B cell (primary cell): ENCODE measurements around the gene CABLES1. TPM values are rescaled to one million over a fixed set of nuclear protein-coding genes. Genes with fewer than 3 reads are reported as not detected.

ENCODE experiments used
- ATAC-seq: fragments of 200-7000 bp; cut with Tn5 transposase; one replicate; pipeline ENCODE4 v1.10.0; 2021; ENCODE audit warnings: low read depth, mild to moderate bottlenecking, moderate number of reproducible peaks, moderate library complexity
- CTCF ChIA-PET: fragments of 350-600 bp; sonication (Branson Sonifier 250); formaldehyde crosslinking; loops from one replicate; lab custom pipeline; 2021; ENCODE audit warnings: antibody characterized with exemption, inconsistent platforms; lab: Charles Lee
- POLR2A ChIA-PET: fragments of 350-600 bp; sonication (Branson Sonifier 250); formaldehyde crosslinking; loops from one replicate; lab custom pipeline; 2021; ENCODE audit warnings: antibody characterized with exemption; lab: Charles Lee
- DNase-seq: peaks from one replicate; pipeline ENCODE4 v3.0.0; 2013
- H2AFZ ChIP-seq: 2 replicates; pipeline ENCODE4 v1.6.1; 2012; ENCODE audit warnings: mild to moderate bottlenecking, low read depth, low read length; ENCODE audit not compliant: insufficient read depth, poor library complexity, severe bottlenecking
- H3K27ac ChIP-seq, 2 donors: 1 replicate in 1 of 2; 2 replicates in 1 of 2; pipeline ENCODE4 v1.5.1; 2012 to 2013; ENCODE audit warnings: low read length in 2 of 2, mild to moderate bottlenecking in 2 of 2, moderate library complexity in 1 of 2
- H3K27me3 ChIP-seq, 4 experiments: fragments of 200-600 bp in 1 of 4; sonication (generic) in 1 of 4; replicated peaks in 1 of 4; 1 replicate in 2 of 4; 2 replicates in 2 of 4; pipeline versions ENCODE4 v1.6.1 to v1.7.0; 2013 to 2016; ENCODE audit warnings: low read length in 3 of 4, mild to moderate bottlenecking in 2 of 4, mixed read lengths in 1 of 4, moderate library complexity in 1 of 4; ENCODE audit not compliant: insufficient read depth in 4 of 4, control insufficient read depth in 3 of 4; ENCODE audit errors: control extremely low read depth in 1 of 4
- H3K36me3 ChIP-seq, 2 experiments: replicated peaks in 1 of 2; 1 replicate in 1 of 2; 2 replicates in 1 of 2; pipeline versions ENCODE4 v1.6.1 to v1.7.1; 2013; ENCODE audit warnings: low read length in 1 of 2; ENCODE audit not compliant: insufficient read depth in 2 of 2, control insufficient read depth in 1 of 2; ENCODE audit errors: control extremely low read depth in 1 of 2, extremely low read depth in 1 of 2
- H3K4me1 ChIP-seq, 2 donors: fragments of 200-600 bp in 1 of 2; sonication (generic) in 1 of 2; 1 replicate in 1 of 2; 2 replicates in 1 of 2; pipeline versions ENCODE4 v1.5.1 to v1.6.1; 2013 to 2017; ENCODE audit warnings: low read length in 2 of 2; ENCODE audit not compliant: control insufficient read depth in 2 of 2, insufficient read depth in 2 of 2
- H3K4me2 ChIP-seq: replicated peaks from 2 replicates; pipeline ENCODE3; 2012; ENCODE audit warnings: mild to moderate bottlenecking, low read depth, low read length; ENCODE audit not compliant: poor library complexity, severe bottlenecking
- H3K4me3 ChIP-seq, 5 experiments: fragments of 200-600 bp in 1 of 5; sonication (generic) in 1 of 5; 1 replicate in 3 of 5; 2 replicates in 2 of 5; pipeline versions ENCODE4 v1.5.1 to v1.7.0; 2011 to 2016; ENCODE audit warnings: low read length in 4 of 5, mild to moderate bottlenecking in 4 of 5, low read depth in 2 of 5, control low read depth in 1 of 5, moderate library complexity in 1 of 5; ENCODE audit not compliant: insufficient read depth in 1 of 5; ENCODE audit errors: control extremely low read depth in 1 of 5, extremely low read depth in 1 of 5
- H3K79me2 ChIP-seq: fragments of 200-600 bp; sonication (generic); one replicate; pipeline ENCODE4 v1.6.0; 2016; ENCODE audit warnings: low read length; ENCODE audit not compliant: control insufficient read depth, insufficient read depth
- H3K9ac ChIP-seq: fragments of 200-600 bp; sonication (generic); 2 replicates; pipeline ENCODE4 v1.6.1; 2017; ENCODE audit warnings: mild to moderate bottlenecking, low read length, moderate library complexity
- H3K9me3 ChIP-seq, 3 donors: one replicate each; pipeline versions ENCODE4 v1.6.1 to v1.7.1; 2013; ENCODE audit warnings: low read length in 2 of 3; ENCODE audit not compliant: control insufficient read depth in 2 of 3, insufficient read depth in 1 of 3; ENCODE audit errors: control extremely low read depth in 1 of 3
- H4K20me1 ChIP-seq: 2 replicates; pipeline ENCODE4 v1.6.0; 2012; ENCODE audit warnings: mild to moderate bottlenecking, low read length; ENCODE audit not compliant: insufficient read depth, control insufficient read depth, poor library complexity, severe bottlenecking
- H3K27ac Mint-ChIP-seq: one replicate; pipeline ENCODE4 v1.8.0; 2021; ENCODE audit warnings: mixed read lengths
- H3K27me3 Mint-ChIP-seq: one replicate; pipeline ENCODE4 v1.8.0; 2021; ENCODE audit warnings: mixed read lengths
- H3K4me1 Mint-ChIP-seq: one replicate; pipeline ENCODE4 v1.8.0; 2021; ENCODE audit warnings: mixed read lengths
- H3K4me3 Mint-ChIP-seq: one replicate; pipeline ENCODE4 v1.8.0; 2021; ENCODE audit warnings: mixed read lengths
- H3K9me3 Mint-ChIP-seq: one replicate; pipeline ENCODE4 v1.8.0; 2022; ENCODE audit warnings: mixed read lengths; ENCODE audit not compliant: insufficient read depth
- EZH2 ChIP-seq: IDR thresholded peaks from 2 replicates; pipeline ENCODE4 v1.6.1; 2012; ENCODE audit warnings: borderline replicate concordance, low read depth, mild to moderate bottlenecking, moderate library complexity, low read length; ENCODE audit not compliant: insufficient read depth, poor library complexity, severe bottlenecking
- WGBS: methylation state at CpG from one replicate; pipeline ENCODE4 v1.1.5; 2013; ENCODE audit warnings: missing lambda C conversion rate; ENCODE audit not compliant: insufficient coverage; 5-methylcytosine and 5-hydroxymethylcytosine counted together
- intact Hi-C: fragments of 100-400 bp; cut with micrococcal nuclease; formaldehyde crosslinking; loops from one replicate; pipeline ENCODE4 v1.10.0; 2022
- polyA plus RNA-seq: library from polyadenylated mRNA; depleted of rRNA; stranded (reverse); fragments of >200 nt; gene quantifications from 2 replicates; pipeline ENCODE4 v1.2.3, GENCODE V29; 2012
- total RNA-seq, 2 donors: library from RNA; stranded (reverse); fragments of 120-200 nt in 1 of 2; gene quantifications; 1 replicate in 1 of 2; 2 replicates in 1 of 2; pipeline versions ENCODE4 v1.2.3 to v1.2.4, GENCODE V29; 2013 to 2022
- TF ChIP-seq, protein P1 (sequence below): fragments of 200-600 bp; IDR thresholded peaks from one replicate; pipeline ENCODE4 v1.8.0; 2022; ENCODE audit warnings: antibody characterized with exemption, mild to moderate bottlenecking

The CABLES1 gene
- total and polyA plus RNA-seq, 2 donors (not counting 1 experiment from before 2014, with no cell fraction given): 0.30 to 56.3 TPM

DNA sequence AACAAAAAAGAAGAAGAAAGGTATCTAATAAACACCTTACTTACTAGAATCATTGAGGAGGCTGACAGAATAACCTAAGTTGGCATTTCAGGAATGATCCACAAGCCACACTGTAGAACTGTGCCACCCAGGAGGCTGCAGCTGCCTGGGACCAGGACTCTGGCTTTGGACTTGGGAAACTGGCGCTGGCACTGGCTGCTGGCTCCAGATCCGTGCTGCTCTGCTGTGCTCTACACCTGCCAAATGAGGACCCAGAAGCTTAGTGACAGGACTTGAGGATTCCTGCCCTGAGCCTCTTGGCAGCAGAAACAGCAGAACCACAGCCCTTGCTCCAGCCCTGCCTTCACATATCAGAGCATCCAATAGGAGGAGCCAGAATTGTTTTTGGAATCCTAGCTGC lies 113.5 kb downstream of the CABLES1 start:
- H3K4me1 Mint-ChIP-seq: peaks cover 1% of the 10 kb centered on the region
- H3K27ac ChIP-seq: no peak overlapping the region
- DNase-seq (no peak), ATAC-seq (no peak)
- no peaks in the 10 kb centered on the region for H3K36me3 ChIP-seq
- H2AFZ ChIP-seq: no peak overlapping the region
- TF ChIP-seq, protein P1, sequence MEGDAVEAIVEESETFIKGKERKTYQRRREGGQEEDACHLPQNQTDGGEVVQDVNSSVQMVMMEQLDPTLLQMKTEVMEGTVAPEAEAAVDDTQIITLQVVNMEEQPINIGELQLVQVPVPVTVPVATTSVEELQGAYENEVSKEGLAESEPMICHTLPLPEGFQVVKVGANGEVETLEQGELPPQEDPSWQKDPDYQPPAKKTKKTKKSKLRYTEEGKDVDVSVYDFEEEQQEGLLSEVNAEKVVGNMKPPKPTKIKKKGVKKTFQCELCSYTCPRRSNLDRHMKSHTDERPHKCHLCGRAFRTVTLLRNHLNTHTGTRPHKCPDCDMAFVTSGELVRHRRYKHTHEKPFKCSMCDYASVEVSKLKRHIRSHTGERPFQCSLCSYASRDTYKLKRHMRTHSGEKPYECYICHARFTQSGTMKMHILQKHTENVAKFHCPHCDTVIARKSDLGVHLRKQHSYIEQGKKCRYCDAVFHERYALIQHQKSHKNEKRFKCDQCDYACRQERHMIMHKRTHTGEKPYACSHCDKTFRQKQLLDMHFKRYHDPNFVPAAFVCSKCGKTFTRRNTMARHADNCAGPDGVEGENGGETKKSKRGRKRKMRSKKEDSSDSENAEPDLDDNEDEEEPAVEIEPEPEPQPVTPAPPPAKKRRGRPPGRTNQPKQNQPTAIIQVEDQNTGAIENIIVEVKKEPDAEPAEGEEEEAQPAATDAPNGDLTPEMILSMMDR: no peak
- no peak for TF ChIP-seq EZH2
- peaks cover 0 to 7% (median 0%) of the 10 kb centered on the region in 3 donors for H3K9me3 ChIP-seq
- no peak overlapping the region for H3K4me3 Mint-ChIP-seq
- no peaks in the 10 kb centered on the region for H3K4me1 ChIP-seq
- no peak overlapping the region for H3K27ac Mint-ChIP-seq
- H3K27me3 ChIP-seq: no peaks in the 10 kb centered on the region
- POLR2A ChIA-PET: no interaction called here
- H4K20me1 ChIP-seq: no peaks in the 10 kb centered on the region
- no peaks in the 10 kb centered on the region for H3K27me3 Mint-ChIP-seq
- no peaks in the 10 kb centered on the region for H3K79me2 ChIP-seq
- CTCF ChIA-PET: interaction anchor here (0.9 kb wide), 1 partner anchor 9 kb away, joined by 3 read pairs; no protein-coding TSS in a partner anchor
- intact Hi-C loops: no loop called here
- no peak overlapping the region for H3K4me2 ChIP-seq
- no peaks in the 10 kb centered on the region for H3K9me3 Mint-ChIP-seq
- no peak overlapping the region for H3K4me3 ChIP-seq
- H3K9ac ChIP-seq: no peak overlapping the region
- WGBS: 93% methylated on average over 2 of the region's 2 CpGs

DNA sequence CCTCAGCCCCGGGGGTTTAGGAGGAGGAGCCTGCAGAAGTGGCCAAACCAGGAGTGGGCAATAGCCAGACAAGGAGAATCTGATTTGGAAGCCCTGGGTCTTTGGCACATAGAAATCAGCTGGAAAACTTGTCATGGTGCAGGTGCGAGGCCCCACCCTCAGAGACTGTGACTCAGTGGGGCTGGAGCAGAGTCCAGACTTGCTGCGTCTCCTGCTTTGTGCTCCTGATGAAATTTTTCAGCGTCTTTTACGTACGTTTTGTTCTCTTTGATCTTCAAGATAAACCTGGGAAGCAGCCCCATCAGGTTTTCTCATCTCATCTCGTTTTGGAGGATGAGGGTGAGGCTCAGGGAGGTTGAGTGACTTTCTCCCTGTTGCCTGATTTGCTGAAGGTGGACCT lies 114.1 kb downstream of the CABLES1 start:
- TF ChIP-seq EZH2: no peak
- TF ChIP-seq, protein P1: no peak
- POLR2A ChIA-PET: no interaction called here

More for the DNA sequence above, 114.1 kb downstream of the CABLES1 start:
- H3K27me3 ChIP-seq: no peaks in the 10 kb centered on the region
- H3K27ac Mint-ChIP-seq: no peak overlapping the region
- H3K4me1 ChIP-seq: no peaks in the 10 kb centered on the region
- H3K4me1 Mint-ChIP-seq: no peaks in the 10 kb centered on the region
- H3K9ac ChIP-seq: no peak overlapping the region
- H3K27ac ChIP-seq: no peak overlapping the region
- H3K4me3 ChIP-seq: no peak overlapping the region
- peaks cover 0 to 7% (median 0%) of the 10 kb centered on the region in 3 donors for H3K9me3 ChIP-seq
- no peaks in the 10 kb centered on the region for H3K9me3 Mint-ChIP-seq
- no peaks in the 10 kb centered on the region for H4K20me1 ChIP-seq
- 95% methylated on average over 7 of the region's 7 CpGs for WGBS
- no peak overlapping the region for H3K4me2 ChIP-seq
- no peak overlapping the region for H3K4me3 Mint-ChIP-seq
- DNase-seq (no peak), ATAC-seq (no peak)
- H3K79me2 ChIP-seq: no peaks in the 10 kb centered on the region
- intact Hi-C loops: no loop called here
- no peak overlapping the region for H2AFZ ChIP-seq
- CTCF ChIA-PET: interaction anchor here (0.9 kb wide), 1 partner anchor 9 kb away, joined by 3 read pairs; no protein-coding TSS in a partner anchor
- no peaks in the 10 kb centered on the region for H3K36me3 ChIP-seq
- H3K27me3 Mint-ChIP-seq: no peaks in the 10 kb centered on the region
